ENCODE data around the gene MAPKBP1. TPM values are rescaled to one million over a fixed set of nuclear protein-coding genes. Genes with fewer than 3 reads are reported as not detected.

Gene MAPKBP1
- total and polyA plus RNA-seq, 2 of the 8 experiments (the other 6 are each of a cell fraction or from before 2014, with no cell fraction given) = 4.3 to 11.3 TPM

- Histone ChIP-seq H2BK20ac (ENCODE audit: low read length) (no peak overlapping the region), H4K5ac (ENCODE audit: insufficient read length, low read depth, low read length) (no peak overlapping the region), H3K23ac (ENCODE audit: insufficient read length) (no peak overlapping the region), H2BK15ac (ENCODE audit: low read length) (no peak overlapping the region), H3K4ac (replicated peaks; ENCODE audit: insufficient read length, low read depth, low read length) (no peak overlapping the region), H3K4me2 (ENCODE audit: insufficient read depth in 1 of 2, low read depth in 2 of 2, low read length in 2 of 2) (no peak overlapping the region), H3K9ac (replicated peaks in 1 of 4; ENCODE audit: extremely low read depth in 1 of 4, low read depth in 3 of 4, low read length in 3 of 4) (no peak overlapping the region), H3K36me3 (ENCODE audit: control insufficient read depth in 2 of 4, insufficient read depth in 4 of 4, low read length in 3 of 4) (no peaks in the 10 kb centered on the region), H4K8ac (ENCODE audit: extremely low read depth, insufficient read depth, low read length) (no peak overlapping the region), H3K23me2 (ENCODE audit: low read depth, low read length) (no peaks in the 10 kb centered on the region), H3K14ac (ENCODE audit: insufficient read length) (no peak overlapping the region), H3K4me1 (replicated peaks in 1 of 4; ENCODE audit: control insufficient read depth in 3 of 4, insufficient read depth in 4 of 4, low read length in 3 of 4) (no peaks in the 10 kb centered on the region), H3K27ac (ENCODE audit: low read depth, low read length) (no peak overlapping the region), H2BK12ac (ENCODE audit: low read depth, low read length) (no peak overlapping the region), H2BK120ac (replicated peaks; ENCODE audit: low read depth, low read length) (no peak overlapping the region), H3K56ac (replicated peaks; ENCODE audit: insufficient read length, low read depth, low read length) (no peak overlapping the region), H2AK5ac (ENCODE audit: low read depth, low read length) (no peak overlapping the region), H2BK5ac (ENCODE audit: low read depth, low read length) (no peak overlapping the region), H3K79me2 (ENCODE audit: control insufficient read depth in 1 of 2, insufficient read depth in 2 of 2, low read length in 2 of 2) (no peaks in the 10 kb centered on the region; a peak in 1 of 4 replicates), H3K9me3 (ENCODE audit: insufficient read depth in 2 of 2, low read depth in 1 of 2, low read length in 1 of 2) (no peaks in the 10 kb centered on the region), H3K18ac (ENCODE audit: extremely low read depth, low read length) (no peak overlapping the region), H2AFZ (ENCODE audit: low read length) (no peak overlapping the region), H4K91ac (replicated peaks; ENCODE audit: insufficient read length, low read length) (no peak overlapping the region), H3K79me1 (ENCODE audit: low read depth, low read length) (no peaks in the 10 kb centered on the region), H4K20me1 (replicated peaks in 1 of 2; ENCODE audit: control insufficient read depth in 1 of 2, insufficient read depth in 2 of 2, low read length in 2 of 2) (peaks cover 0 to 2% of the 10 kb centered on the region in 2 experiments), H3K4me3 (ENCODE audit: extremely low read depth in 1 of 4, insufficient read depth in 2 of 4, low read depth in 3 of 4, low read length in 4 of 4) (no peak overlapping the region), H3K27me3 (replicated peaks in 1 of 4; ENCODE audit: control insufficient read depth in 3 of 4, extremely low read depth in 1 of 4, insufficient read depth in 3 of 4, low read length in 3 of 4) (no peaks in the 10 kb centered on the region)
- DNase-seq (ENCODE audit: low read depth in 1 of 2, low spot score in 2 of 2) (no peak), FAIRE-seq (no peak)
- ChIA-PET POLR2A (ENCODE audit: partially characterized antibody) (interaction anchor here (1.4 kb wide), 1 partner anchor 23 kb away, joined by 4 read pairs; the partner anchor contains the start of gene MAPKBP1), CTCF (ENCODE audit: partially characterized antibody) (interaction anchor here (1.1 to 2.4 kb wide), 3 partner anchors 13 to 61 kb away, joined by 3 to 20 read pairs (median 4); partner anchors contain the start of gene MAPKBP1)
- WGBS, 2 experiments (ENCODE audit: extremely low coverage in 1 of 2, insufficient coverage in 1 of 2, insufficient read length in 1 of 2, insufficient replicate concordance in 2 of 2, low coverage in 1 of 2, low lambda C conversion rate in 2 of 2, missing lambda C conversion rate in 1 of 2) = 89% methylated on average over 8 of the region's 8 CpGs; no CpG with 5 or more reads in 1 of the 2 experiments
- TF ChIP-seq ATF3 (IDR thresholded peaks at IDR 0.05; ENCODE audit: insufficient read depth, low read depth, low read length) (no peak), SAP30 (IDR thresholded peaks at IDR 0.05; ENCODE audit: insufficient read depth, insufficient replicate concordance, low read length) (no peak), POLR2AphosphoS5 (IDR thresholded peaks at IDR 0.05; ENCODE audit: low read depth, low read length) (no peak), SP4 (IDR thresholded peaks at IDR 0.05; ENCODE audit: low read length) (no peak), ASH2L (IDR thresholded peaks at IDR 0.05; ENCODE audit: low read length) (no peak), SUZ12 (IDR thresholded peaks at IDR 0.05; ENCODE audit: low read length) (no peak), HDAC6 (IDR thresholded peaks at IDR 0.05; ENCODE audit: low read depth, low read length) (no peak), MAFK (IDR thresholded peaks at IDR 0.05; ENCODE audit: low read depth, low read length) (no peak)
- TF ChIP-seq, protein P1, sequence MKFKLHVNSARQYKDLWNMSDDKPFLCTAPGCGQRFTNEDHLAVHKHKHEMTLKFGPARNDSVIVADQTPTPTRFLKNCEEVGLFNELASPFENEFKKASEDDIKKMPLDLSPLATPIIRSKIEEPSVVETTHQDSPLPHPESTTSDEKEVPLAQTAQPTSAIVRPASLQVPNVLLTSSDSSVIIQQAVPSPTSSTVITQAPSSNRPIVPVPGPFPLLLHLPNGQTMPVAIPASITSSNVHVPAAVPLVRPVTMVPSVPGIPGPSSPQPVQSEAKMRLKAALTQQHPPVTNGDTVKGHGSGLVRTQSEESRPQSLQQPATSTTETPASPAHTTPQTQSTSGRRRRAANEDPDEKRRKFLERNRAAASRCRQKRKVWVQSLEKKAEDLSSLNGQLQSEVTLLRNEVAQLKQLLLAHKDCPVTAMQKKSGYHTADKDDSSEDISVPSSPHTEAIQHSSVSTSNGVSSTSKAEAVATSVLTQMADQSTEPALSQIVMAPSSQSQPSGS (IDR thresholded peaks at IDR 0.05; ENCODE audit: low read length) = no peak
These were observed 23.1 kb downstream of the MAPKBP1 start for GRCh38 chr15:41797201-41797944.

Data from H1 (cell line).